ENCODE results near the gene HMOX1.
"Not testable (repeated sequence)": the region's sequence is repeated elsewhere in the genome, so short reads cannot be mapped to it uniquely, and the experiment has no call there.

The HMOX1 gene

DNA sequence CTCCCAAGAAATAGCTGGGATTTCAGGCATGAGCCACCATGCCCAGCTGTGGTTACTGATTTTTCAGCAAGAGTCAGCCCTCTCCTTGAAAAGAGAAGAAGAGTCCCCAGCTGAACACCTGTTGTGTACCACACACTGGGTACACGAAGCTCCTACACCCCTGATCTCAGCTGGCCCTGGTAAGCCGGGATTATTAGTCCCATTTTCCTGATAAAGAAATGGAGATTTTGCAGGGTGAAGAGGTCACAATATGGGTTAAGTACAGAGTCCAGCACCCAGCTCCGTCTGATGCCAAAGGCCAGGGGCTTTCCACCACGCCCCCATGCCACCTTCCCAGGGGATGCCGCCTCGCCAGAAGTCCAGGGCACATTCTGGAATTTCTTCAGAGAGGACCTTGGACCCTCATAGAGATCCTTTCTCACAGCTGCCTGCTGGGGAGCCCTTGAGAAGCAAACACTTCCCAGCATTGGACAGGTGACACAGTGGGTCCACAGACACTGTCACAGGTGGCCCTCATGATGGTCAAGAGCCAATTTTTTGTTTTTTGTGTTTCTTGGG lies 19.8 kb upstream of the HMOX1 start:
- DNase-seq (ENCODE audit: extremely low read depth, low read depth), result no peak
- TF ChIP-seq, protein P1, sequence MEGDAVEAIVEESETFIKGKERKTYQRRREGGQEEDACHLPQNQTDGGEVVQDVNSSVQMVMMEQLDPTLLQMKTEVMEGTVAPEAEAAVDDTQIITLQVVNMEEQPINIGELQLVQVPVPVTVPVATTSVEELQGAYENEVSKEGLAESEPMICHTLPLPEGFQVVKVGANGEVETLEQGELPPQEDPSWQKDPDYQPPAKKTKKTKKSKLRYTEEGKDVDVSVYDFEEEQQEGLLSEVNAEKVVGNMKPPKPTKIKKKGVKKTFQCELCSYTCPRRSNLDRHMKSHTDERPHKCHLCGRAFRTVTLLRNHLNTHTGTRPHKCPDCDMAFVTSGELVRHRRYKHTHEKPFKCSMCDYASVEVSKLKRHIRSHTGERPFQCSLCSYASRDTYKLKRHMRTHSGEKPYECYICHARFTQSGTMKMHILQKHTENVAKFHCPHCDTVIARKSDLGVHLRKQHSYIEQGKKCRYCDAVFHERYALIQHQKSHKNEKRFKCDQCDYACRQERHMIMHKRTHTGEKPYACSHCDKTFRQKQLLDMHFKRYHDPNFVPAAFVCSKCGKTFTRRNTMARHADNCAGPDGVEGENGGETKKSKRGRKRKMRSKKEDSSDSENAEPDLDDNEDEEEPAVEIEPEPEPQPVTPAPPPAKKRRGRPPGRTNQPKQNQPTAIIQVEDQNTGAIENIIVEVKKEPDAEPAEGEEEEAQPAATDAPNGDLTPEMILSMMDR (IDR thresholded peaks at IDR 0.05; ENCODE audit: low read depth, low read length, missing control alignments), result no peak
- H3K4me3 ChIP-seq (replicated peaks; ENCODE audit: low read depth, low read length), result no peak overlapping the region

DNA sequence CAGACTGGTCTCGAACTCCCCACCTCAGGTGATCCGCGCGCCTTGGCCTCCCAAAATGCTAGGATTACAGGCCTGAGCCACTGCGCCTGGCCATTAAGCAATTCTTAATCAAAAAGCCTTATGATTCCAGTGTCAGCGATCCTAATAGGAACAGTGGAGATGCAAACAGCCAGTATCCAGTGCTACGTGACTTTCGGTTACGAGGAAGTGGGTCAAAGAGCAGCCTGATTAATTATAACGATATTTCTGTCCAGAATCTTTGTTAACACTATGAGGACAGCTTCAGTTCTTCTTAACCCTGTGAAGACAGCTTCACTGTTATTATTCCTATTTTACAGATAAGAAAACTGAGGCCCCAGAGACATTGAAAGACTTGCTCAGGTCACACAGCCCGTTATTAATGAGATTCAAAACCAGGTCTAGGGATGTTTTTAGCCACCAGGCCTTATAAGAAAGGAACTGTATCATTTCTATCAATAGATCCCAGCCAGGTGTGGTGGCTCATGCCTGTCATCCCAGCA lies 17.3 kb upstream of the HMOX1 start:
- H3K4me3 ChIP-seq (replicated peaks; ENCODE audit: low read depth, low read length), result no peak overlapping the region
- TF ChIP-seq, protein P1 (IDR thresholded peaks at IDR 0.05; ENCODE audit: low read depth, low read length, missing control alignments), result no peak
- no peak for DNase-seq (ENCODE audit: extremely low read depth, low read depth)

DNA sequence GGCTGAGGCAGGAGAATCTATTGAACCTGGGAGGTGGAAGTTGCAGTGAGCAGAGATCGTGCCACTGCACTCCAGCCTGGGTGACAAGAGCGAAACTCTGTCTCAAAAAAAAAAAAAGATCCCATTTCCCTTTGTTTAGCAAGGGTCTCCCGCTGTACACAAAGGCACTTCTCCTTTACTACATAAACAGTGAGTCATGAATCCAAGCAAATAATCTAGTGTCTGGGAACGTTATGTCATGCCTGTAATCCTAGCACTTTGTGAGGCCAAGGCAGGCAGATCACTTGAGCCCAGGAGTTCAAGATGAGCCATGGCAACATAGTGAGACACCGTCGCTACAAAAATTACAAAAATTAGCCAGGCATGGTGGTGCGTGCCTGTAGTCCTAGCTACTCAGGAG lies 16.7 kb upstream of the HMOX1 start:
- H3K4me3 ChIP-seq (replicated peaks; ENCODE audit: low read depth, low read length), result not testable (repeated sequence)
- DNase-seq (ENCODE audit: extremely low read depth, low read depth), result peak; percentile 46

DNA sequence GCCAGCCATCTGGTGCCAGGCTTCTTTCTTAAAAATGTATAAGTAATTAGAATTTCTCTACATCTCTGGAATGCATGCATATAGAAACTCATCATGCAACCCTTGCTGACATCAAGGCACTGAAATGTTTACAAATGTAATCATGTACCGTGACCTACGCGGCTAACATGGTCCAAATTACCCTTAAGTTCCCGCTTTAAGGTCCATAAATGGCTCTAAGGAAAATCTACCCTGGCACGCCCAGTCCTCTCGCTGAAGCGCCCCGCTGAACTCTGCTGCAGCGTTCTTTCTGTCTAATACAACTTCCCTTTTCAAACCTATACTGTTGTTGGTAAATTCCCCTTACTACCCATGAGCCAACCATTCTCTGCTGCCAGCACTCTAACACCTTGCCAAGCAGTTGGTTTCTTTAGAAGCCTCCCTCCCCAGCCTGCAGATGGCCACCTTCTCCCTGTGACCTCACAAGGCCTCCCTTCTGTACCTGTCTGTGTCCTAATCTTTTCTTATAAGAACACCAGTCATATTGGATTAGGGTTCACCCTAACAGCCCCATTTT lies 13.5 kb upstream of the HMOX1 start:
- H3K4me3 ChIP-seq (replicated peaks; ENCODE audit: low read depth, low read length), result no peak overlapping the region
- TF ChIP-seq, protein P1 (IDR thresholded peaks at IDR 0.05; ENCODE audit: low read depth, low read length, missing control alignments), result no peak
- DNase-seq (ENCODE audit: extremely low read depth, low read depth), result no peak

DNA sequence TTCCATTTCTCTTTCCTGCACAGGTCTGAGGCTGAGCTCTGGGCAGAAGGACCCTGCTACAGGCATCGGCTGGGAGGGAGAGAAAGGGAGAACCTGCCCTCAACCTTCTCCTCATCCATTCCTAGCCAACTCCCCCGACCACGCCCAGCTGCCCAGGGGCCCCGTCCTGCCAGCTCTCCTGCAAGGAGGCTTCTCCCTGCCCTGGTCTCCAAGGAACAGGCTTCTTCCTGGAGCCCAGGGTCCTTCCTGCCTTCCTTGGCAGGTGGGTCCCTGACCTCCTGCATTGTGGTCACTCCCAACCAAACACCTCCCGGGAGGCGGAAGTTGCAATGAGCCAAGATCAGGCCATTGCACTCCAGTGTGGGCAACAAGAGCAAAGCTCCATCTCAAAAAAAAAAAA lies 12.5 kb upstream of the HMOX1 start:
- TF ChIP-seq, protein P1 (IDR thresholded peaks at IDR 0.05; ENCODE audit: low read depth, low read length, missing control alignments), result no peak
- H3K4me3 ChIP-seq (replicated peaks; ENCODE audit: low read depth, low read length), result no peak overlapping the region
- DNase-seq (ENCODE audit: extremely low read depth, low read depth), result no peak

DNA sequence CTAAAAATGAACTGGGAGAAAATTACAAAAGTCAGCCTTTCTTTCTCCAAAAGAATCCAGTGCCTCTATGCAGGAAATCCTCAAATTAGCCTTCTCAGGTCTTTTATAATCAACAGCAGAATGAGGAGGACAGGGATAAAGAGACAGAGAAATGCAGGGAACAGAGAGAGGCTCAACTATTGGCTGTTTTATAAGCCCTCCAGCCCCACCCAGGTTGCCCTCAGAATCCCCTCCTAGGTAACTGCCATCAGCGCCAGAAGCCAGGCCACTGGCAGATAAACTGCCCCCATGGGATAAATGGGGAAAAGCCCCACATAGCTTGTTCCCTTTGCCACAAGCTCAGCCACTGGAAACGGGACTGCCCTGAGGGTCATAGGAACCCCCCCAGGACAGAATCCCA lies 10.9 kb upstream of the HMOX1 start:
- no peak for DNase-seq (ENCODE audit: extremely low read depth, low read depth)
- H3K4me3 ChIP-seq (replicated peaks; ENCODE audit: low read depth, low read length), result no peak overlapping the region
- TF ChIP-seq, protein P1 (IDR thresholded peaks at IDR 0.05; ENCODE audit: low read depth, low read length, missing control alignments), result no peak

DNA sequence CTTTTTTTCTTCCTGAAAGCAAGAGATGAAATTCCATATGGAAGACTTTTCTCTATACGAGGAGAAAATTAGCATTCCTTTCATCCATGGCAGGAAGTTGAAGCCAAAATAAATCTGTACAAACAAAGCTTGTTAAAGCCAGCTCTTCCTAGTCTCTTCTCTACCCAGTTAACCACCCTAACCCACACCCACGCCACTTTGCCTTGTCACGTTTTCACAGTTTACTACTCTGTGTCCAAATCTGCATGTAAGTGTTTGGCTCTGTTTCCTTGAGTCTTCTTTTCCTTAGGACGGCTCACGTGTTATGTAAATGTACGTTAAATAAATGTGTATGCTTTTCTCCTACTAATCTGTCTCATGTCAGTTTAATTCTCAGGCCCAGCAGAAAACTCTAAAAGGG lies 7.1 kb upstream of the HMOX1 start:
- no peak for DNase-seq (ENCODE audit: extremely low read depth, low read depth)
- TF ChIP-seq, protein P1 (IDR thresholded peaks at IDR 0.05; ENCODE audit: low read depth, low read length, missing control alignments), result no peak
- H3K4me3 ChIP-seq (replicated peaks; ENCODE audit: low read depth, low read length), result no peak overlapping the region

Data from HFF-Myc (cell line).